Measurements from ENCODE around the gene SLC12A8.
"Not testable (repeated sequence)": the region's sequence is repeated elsewhere in the genome, so short reads cannot be mapped to it uniquely, and the experiment has no call there.

Gene SLC12A8

GRCh38 chr3:125108833-125109535 lies 103.6 kb downstream of the SLC12A8 start:
- DNase-seq, result no peak

- DNase-seq, result peak; percentile 93
These were observed 104.5 kb downstream of the SLC12A8 start for GRCh38 chr3:125107861-125108567.

DNA sequence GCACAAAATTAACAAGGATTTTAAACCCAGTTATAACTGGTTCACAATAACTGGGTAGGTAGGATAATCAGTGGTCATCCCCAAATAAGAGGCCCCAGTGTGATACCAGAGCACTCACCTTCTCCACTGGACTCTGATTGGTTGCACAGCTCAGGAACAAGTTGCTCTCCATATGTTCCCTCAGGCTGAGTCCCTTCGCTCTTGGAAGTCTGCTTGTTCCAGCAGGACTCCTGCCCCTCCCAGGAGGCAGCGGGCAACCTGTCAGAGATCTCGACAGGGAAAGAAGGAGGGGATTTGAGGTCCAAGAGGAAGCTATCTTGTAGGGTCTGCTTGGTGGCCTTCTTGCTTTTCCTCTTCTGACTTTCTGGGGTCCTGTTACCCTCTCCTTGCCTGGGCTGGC lies 105.2 kb downstream of the SLC12A8 start:
- DNase-seq, result no peak

DNA sequence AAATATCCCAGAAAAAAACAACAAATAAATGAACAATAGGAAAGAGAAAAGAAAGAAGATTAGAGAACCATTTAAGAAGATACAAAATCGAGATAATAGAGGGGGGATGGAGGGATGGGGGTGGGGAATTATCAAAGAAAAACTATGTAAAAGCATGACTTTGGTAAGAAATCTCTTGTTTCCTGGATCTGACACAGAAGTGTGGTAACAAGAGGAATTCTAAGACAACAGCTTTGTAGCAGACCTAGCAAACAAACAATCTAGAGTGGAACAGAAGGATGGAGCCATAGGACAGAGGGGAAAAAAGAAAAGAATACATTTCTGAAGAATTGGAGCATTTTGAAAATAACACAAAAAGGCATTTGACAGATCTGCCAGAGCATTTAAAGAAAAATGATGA lies 107.4 kb downstream of the SLC12A8 start:
- no peak for DNase-seq

DNA sequence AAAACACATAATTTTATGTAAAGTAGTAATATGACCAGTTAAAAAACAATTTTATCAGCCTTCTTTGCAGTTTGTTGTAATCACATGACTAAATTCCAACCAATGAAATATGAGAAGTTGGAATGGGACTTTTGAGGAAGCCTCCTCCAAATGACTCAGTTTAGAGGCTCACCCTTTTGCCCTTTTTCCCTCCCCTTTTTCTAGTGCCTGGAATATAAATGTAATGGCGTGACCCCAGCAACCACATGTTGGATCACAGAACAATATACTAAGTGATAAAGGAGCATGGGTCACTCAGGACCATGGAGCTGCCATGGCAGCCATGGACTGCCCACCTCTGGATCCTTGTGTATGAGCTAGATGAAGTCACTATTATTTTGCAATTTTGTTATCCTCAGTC lies 107.9 kb downstream of the SLC12A8 start:
- DNase-seq, result no peak

GRCh38 chr3:125103406-125103805 lies 109.1 kb downstream of the SLC12A8 start:
- DNase-seq, result no peak

DNA sequence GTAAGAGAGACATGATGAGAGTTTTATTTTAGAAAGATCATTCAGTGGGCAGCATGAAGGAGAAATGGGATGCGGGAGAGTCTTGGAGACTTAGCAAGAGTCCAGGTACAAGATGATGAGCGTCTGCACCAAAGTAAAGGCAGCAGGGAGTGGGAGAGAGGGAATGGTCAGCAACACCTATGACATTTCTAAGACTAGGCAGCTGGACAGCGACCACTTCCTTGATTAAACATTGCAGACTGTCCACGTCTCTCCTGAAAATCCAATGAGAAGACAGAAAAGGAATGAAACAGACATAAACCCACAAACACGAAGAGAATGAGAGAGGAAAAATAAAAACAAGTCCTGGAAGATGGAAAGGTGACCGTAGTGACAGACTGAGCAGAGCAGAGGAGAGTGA lies 110.1 kb downstream of the SLC12A8 start:
- no peak for DNase-seq

- DNase-seq, result no peak
These were observed 113.8 kb downstream of the SLC12A8 start for GRCh38 chr3:125098611-125099291.

DNA sequence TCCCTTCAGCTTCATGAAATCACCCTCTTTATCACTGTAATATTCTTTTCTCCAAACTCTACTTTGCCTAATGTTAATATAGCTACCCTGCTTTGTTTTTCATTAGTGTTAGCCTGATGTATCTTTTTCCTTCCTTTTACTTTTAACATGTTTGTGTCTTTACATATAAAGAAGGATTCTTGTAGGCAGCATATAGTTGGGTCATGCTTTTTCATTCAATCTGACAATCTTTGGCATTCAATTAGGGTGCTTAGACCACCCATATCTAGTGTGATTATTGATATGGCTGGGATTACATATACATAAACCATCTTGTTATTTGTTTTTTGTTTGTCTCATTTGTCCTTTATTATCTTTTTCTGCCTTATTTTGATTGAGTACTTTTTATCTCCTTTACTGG lies 121.9 kb downstream of the SLC12A8 start:
- no peak for DNase-seq

- no peak for DNase-seq
These were observed 124.7 kb downstream of the SLC12A8 start for GRCh38 chr3:125087768-125088391.

DNA sequence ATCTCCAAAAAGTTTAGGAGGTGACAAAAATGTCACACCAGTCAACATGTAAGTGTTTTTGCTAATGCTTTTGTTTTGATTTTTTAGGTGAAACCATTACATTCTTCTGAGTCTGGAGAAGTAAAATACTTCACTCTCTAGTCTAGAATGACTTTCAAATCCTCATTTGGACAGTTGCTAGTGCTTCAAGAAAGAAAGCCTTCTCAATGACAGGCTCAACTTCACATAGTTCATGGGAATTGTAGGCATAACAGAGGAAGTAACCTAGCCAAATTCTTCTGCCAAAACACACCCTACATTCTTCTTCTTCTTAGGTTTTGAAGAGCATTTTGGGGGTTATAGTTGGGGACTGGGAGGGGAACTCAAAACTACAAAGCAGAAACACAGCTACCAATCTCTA lies 127.4 kb downstream of the SLC12A8 start:
- no peak for DNase-seq

- DNase-seq, result no peak
These were observed 128.8 kb downstream of the SLC12A8 start for GRCh38 chr3:125083776-125084175.

DNA sequence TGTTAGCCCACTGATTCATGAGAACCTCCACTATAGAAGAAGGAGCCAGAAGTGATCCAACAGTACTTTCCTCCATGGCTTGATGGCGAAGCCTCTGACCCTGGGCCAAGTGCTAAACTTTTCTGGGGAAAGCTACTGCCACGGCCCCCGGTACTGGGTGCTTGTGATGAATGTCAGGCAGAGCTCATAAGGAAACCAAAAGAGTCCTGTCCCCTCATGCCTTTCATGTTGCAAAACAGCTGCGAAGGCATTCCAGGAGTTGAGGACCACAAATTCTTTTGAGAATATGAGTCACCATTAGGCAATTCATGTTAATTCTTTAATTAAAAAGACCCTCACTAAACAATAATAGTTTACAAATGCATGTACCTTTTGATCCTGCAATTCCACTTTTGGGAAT lies 130.2 kb downstream of the SLC12A8 start:
- DNase-seq, result not testable (repeated sequence)

- DNase-seq, result no peak
These were observed 132.5 kb downstream of the SLC12A8 start for GRCh38 chr3:125080077-125080476.

GRCh38 chr3:125079675-125080045 lies 132.9 kb downstream of the SLC12A8 start:
- no peak for DNase-seq

GRCh38 chr3:125078951-125079674 lies 133.4 kb downstream of the SLC12A8 start:
- no peak for DNase-seq

GRCh38 chr3:125077864-125078263 lies 134.7 kb downstream of the SLC12A8 start:
- no peak for DNase-seq

DNA sequence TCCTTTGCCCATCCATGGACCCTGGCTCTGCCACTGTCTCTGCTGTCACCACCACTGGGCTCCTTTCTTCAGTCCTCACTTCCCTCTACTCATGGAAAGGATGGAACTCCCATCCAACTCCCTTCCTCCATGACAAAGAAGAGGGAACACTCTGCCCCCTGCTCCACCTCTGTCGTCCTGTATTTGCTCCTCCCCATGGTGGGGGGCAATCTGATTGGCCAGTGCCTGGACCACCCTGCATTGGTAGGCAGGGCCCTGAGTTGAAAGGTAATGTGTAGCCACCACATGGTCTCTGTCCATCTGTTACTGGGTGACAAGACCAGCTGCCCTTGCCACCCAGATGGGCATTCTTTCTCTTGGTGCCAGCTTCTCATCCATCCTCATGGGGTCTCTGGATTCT lies 136.1 kb downstream of the SLC12A8 start:
- no peak for DNase-seq

- DNase-seq, result no peak
These were observed 136.8 kb downstream of the SLC12A8 start for GRCh38 chr3:125075738-125076137.

DNA sequence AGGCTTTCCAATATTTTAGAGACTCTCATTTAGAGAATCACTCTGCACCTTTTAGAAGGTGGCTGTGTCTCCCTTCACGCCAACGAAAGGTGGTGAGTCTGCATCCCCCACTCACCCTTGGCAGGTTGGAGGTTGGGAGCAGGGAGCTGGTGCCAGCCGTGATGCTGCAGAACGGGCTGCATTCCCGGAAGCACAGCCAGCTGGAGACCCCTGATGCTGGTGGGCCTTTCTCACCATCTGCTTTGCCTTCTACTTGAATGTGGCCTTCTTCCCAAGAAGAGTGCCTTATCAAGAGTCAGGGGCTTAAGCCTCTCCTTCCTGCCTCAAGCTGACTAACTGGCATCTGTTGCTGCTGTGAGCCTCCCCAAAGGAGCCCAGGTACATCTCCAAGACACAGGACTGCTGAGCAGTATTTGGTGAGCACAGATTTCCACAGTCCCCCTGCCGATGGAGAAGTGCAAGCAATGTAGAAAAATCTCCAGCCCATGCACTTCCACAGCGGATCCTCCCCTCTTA lies 139.1 kb downstream of the SLC12A8 start:
- no peak for DNase-seq

DNA sequence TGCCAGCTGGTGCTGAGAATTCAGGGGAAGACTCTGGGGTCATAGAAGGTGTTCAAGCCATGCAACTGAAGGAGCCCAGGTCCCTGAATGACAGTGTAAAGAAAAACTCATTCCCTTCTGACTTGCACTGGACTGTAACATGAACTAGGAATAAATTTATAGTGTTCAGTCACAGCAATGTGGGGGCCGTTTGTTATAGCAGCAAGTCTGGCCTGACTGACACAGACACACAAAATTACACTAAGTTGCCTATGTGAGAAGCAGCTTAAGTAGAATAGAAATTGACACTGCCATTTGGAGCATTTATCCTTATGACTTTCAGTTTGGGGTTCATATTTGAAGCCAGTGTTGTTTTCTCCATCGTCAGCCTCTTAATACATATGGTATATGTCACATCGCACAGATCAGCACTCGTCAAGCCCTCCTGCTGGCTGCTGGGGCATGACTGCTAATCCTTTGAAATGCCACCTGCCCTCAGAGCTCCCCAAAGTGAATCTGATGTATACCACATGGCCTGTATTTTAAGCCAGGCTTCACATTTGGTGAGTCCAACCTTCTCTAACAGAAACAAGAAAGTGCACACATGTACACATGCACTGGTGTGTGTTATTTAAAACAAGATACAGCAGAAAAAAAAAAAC lies 139.7 kb downstream of the SLC12A8 start:
- DNase-seq, result no peak

DNA sequence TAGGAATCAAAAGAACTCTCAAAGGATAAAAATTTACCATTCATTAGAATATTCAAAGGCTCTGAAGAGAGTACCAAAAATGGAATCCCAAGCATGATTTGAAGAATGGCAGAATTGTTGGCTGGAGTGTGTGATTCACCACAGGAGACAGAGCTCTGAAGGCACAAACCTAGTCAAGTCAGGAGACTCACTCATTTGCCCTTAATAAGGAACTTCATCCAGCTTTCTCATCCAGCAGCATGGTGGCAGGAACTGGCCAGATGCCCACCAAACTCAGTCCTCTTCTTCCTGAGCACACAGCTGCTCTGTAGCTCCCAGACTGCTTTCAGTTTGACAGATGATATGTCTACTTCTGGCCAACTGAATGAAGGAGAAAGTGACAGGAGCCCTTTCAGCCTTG lies 140.2 kb downstream of the SLC12A8 start:
- no peak for DNase-seq

Measured in kidney glomerular epithelial cell (primary cell).